ENCODE data around the gene ATP6V0A1.

GRCh38 chr17:42554250-42555121 is 95.8 kb downstream of the ATP6V0A1 start:
- TF ChIP-seq CTCF (IDR thresholded peaks at IDR 0.05), result no peak
- peak; percentile 2 to 72 for TF ChIP-seq POLR2A (IDR thresholded peaks at IDR 0.05)
